Measurements from ENCODE around the gene SCAMP4.

GRCh38 chr19:1952635-1953034 is 47.4 kb downstream of the SCAMP4 start:
- TF ChIP-seq OSR1 (CRISPR knock-in tag; IDR thresholded peaks at IDR 0.05) (no peak), ARNTL (CRISPR knock-in tag; IDR thresholded peaks at IDR 0.05; ENCODE audit: borderline replicate concordance, low read depth) (no peak), ZFP3 (CRISPR knock-in tag; IDR thresholded peaks at IDR 0.05) (no peak), RARB (CRISPR knock-in tag; IDR thresholded peaks at IDR 0.05) (no peak), ZFP30 (CRISPR knock-in tag; IDR thresholded peaks at IDR 0.05) (no peak)
